Embryonic facial prominence (tissue), 1 donor: Measurements from ENCODE around the gene PLAC1.
A peak's percentile ranks its signal among the peaks of the same experiment; 100 is the strongest.

Experiments used
- DNase-seq: peaks from one replicate; pipeline ENCODE4 v3.0.0-alpha.2; 2016; ENCODE audit errors: extremely low spot score

PLAC1 gene

GRCh38 chrX:134588806-134589205 lies 69.5 kb downstream of the PLAC1 start:
- no peak for DNase-seq

GRCh38 chrX:134580907-134581306 lies 77.4 kb downstream of the PLAC1 start:
- no peak for DNase-seq

DNA sequence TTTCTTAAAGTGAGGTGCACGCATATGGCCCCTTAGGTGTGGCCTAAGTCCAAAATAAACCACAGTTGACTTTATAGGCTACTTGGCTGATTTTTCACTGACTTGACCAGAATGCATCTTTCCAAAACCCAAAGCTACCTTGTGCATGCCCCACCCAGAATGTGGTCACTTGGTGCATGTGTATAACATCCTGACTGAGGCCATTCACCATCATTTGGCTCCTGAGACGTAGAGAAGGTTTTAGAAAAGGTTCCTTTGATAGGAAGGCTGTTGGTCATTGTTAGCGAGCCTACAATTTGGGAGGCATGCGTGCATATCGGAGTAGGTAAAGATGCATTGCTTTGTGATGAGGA lies 84.6 kb downstream of the PLAC1 start:
- no peak for DNase-seq

GRCh38 chrX:134572816-134573682 lies 85.2 kb downstream of the PLAC1 start:
- no peak for DNase-seq

DNA sequence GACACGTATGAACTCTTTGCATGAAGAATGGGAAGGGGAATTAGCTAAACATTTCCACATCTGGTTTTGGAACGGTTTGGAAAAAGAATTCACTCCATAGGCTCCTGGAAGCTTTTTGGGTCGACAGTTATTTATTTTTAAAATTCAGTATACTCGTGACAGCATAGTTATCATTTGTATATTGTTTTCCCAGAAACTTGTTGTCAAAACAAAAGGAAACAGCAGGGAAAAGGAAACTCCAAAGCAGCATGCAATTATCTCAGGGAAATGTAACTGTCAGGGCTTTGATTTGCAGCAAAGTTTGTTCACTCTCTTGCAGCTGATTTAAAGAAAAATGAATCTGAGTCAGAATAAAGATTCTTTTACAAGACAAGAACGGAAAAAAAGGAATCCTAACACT lies 86.5 kb downstream of the PLAC1 start:
- peak; percentile 16 for DNase-seq

DNA sequence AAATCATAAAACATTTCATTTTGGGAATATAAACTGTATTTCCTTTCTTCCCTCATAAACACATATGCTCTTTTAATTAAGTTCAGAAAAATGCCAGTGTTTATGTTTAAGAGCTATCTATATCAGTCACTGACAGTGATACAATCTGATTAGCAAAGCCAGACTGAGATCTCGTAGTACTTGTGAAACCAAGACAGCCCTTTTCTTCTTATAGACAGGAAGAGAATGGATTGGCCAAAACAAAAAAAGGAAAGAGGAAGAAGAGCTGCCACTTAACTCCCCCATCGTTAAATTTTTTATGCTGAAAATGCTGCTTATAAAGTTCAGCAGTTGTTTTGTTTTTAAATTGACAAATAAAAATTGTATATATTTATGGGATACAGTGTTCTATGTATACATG lies 87.4 kb downstream of the PLAC1 start:
- no peak for DNase-seq

GRCh38 chrX:134570509-134570846 lies 87.8 kb downstream of the PLAC1 start:
- no peak for DNase-seq

- DNase-seq: no peak
Measured at GRCh38 chrX:134569306-134569705, 89.0 kb downstream of the PLAC1 start.

GRCh38 chrX:134568285-134569016 lies 89.8 kb downstream of the PLAC1 start:
- DNase-seq: no peak

DNA sequence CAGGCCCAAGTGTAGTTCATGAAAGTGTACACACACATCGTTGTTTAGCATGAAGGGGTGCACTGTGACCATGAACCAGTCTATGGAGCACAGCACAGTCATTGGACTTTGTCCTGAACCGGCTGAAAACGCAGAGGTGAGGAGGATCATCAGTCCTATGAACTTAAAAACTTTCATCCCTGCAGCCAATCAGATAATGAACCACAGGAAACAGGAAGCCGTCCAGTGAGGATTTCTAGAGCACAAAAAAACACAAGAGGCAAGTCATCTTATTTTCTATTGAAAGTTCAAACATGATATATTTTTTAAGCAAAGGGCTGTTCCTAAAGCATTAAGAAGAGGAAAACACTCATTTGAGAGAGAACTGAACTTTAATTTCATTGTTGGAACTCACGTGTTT lies 91.8 kb downstream of the PLAC1 start:
- DNase-seq: no peak

DNA sequence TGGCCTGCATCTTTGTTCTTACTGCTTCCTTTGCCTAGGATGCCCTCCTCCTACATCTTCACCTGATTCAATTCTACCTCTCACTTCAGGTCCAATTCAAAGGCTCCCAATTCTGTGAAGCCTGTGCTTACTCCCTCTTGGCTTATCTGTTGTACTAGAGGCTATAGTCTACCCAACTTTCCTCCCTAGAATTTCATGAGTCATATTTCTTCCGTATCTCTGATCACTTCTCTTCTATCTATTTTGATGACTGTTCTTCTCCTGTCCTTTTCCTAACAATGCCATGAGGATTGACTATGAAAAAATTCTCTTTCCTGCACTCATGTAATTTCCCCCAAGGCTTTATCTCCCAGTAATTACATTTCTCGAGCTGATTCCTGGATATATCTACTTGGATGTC lies 96.3 kb downstream of the PLAC1 start:
- DNase-seq: no peak

DNA sequence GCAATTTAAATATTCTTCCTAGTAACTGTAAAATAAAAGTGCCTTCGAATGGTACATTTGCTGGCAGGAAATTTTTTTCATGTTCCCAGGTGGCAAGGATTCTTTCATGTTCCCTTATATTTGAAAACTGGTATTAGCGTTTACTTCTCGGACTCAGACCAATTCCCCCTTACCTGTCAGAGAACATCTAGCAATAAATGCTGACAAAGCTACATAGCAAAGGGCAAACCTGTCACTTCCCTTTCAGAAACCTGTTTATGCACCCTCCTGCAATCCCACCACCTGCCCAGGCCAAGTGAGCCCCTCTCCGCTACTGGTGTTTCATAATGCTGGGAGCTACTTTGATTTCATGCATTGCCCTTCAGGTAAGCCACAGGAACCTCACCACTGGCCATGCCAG lies 100.1 kb downstream of the PLAC1 start:
- DNase-seq: no peak

- DNase-seq: no peak
Measured at GRCh38 chrX:134554291-134554690, 104.0 kb downstream of the PLAC1 start.

- no peak for DNase-seq
Measured at GRCh38 chrX:134552351-134552750, 105.9 kb downstream of the PLAC1 start.

DNA sequence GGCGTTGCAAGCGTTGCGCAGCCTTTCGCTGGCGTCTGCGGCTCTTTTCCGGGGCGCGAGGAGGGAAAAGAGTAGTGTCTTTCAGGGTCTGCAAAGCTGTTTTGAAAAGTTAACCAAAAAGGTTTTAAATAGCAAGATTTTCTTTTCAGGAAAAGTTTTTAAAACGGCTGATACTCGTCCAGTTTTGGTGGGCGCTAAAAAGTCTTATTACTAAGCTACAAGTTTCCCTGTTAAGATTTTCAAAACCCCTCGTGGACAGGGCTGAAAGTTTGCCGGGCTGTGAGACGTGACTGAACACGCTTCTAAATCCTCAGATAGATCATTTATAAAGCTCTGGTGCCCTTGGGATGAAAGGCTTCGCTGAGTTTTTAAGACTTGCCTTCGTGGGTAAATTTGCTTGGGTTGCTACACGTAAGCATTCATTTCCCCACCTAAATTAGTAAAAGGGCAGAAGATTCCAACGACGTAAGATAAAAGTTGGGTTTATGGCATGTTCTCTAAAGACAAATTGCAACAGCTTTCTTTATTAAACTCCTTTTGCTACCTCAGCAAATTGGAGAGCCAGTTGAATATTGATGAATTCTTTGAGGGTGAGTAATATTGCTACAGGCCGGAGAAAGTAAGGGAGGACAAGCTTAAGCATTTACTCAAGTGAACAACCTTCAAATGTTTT lies 106.8 kb downstream of the PLAC1 start:
- DNase-seq: no peak

GRCh38 chrX:134548257-134549201 lies 109.7 kb downstream of the PLAC1 start:
- no peak for DNase-seq

DNA sequence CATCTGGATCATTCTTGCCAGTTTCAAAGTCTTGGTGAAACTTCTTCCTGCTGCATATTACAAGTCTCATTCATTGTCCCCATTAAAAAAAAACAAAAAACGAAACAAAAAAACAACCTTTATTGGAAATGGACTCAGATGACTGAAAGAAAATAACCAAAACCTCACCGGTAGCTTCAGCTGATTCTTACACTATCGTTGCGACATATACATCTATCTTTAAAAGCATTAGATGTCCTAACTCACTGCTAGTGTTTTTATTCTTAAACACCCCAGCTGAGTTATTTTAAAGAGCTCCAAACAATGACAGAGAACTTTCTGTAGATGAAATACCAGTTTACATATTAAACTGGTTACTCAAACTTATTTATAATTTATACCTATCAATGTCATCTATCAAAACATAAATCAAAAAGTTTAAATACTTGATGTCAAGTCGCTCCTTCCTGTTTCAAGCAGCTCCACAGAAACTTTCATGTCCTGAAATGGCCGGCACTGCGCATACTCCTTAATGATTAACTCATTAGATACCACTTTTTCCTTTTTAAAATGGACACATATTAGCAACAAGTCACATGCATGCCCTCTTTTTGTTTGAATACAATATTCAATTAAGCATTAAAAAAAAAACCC lies 111.1 kb downstream of the PLAC1 start:
- no peak for DNase-seq

GRCh38 chrX:134546187-134546586 lies 112.1 kb downstream of the PLAC1 start:
- no peak for DNase-seq

DNA sequence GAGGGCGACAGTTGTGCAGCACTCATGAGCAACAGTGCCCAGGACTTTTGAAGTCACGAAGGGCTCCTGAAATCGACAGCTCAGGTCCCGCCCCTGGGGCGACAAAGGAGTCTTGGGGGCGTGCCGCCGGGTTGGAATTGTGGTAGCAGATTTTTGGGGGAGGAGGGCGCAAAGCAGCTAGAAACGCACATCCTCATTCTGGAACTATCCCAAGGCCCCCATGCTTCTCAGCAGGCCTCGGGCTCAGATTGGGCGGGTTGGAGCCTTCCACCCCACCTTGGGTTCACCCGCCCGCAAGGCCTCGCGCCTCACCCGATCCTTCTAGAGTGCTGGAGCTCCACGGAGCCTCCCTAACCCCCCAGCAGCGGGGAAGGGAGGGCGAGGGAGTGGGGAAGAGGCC lies 112.8 kb downstream of the PLAC1 start:
- DNase-seq: no peak

DNA sequence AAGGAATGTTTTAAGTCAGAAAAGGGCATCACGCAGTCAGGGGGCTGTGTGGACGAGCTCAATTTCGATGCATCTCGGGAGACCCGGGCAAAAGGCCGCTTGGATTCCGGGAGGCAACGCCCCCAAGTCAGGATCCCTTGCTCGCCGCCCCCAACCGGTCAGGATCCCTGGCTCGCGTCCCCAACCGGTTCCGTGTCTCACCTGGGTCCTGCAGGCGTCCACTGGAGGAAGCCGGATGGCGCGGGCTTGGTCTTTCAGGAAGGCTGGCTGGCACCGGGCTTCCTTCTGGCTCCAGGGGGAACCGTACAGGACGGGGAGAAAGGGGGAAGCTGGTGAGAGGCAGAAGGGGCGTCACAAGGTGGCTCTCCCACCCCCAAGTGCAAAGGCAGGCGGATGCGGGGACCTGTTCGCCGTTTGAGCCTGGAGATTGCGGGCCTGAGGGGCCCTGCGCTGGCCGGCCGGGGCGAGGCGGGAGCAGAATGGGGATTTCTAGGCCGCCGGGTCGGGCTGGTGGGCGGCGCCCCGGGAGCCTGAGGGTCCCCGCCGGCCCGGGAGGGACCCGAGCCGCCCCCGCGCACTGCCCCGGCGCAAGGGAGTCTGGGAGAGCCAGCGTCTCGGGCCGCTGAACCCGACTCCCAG lies 113.6 kb downstream of the PLAC1 start:
- DNase-seq: no peak

- DNase-seq: no peak
Measured at GRCh38 chrX:134544135-134544512, 114.1 kb downstream of the PLAC1 start.
